Esophagus squamous epithelium (tissue), 5 donors: ENCODE data around the gene THUMPD2. TPM values are rescaled to one million over a fixed set of nuclear protein-coding genes. Genes with fewer than 3 reads are reported as not detected.

ENCODE experiments used
- DNase-seq: peaks from one replicate; lab custom pipeline; 2025; lab: John Stamatoyannopoulos, UW
- H3K27ac ChIP-seq, 4 donors: fragments of 200-600 bp; sonication (generic); one replicate each; pipeline ENCODE4 v1.5.1; 2016 to 2019; ENCODE audit warnings: mild to moderate bottlenecking in 1 of 4
- H3K27me3 ChIP-seq, 4 donors: fragments of 200-600 bp; sonication (generic); 1 replicate in 3 of 4; 2 replicates in 1 of 4; pipeline versions ENCODE4 v1.5.1 to v1.6.0; 2017 to 2021; ENCODE audit warnings: antibody characterized with exemption in 1 of 4
- H3K36me3 ChIP-seq, 3 donors: fragments of 200-600 bp; sonication (generic); one replicate each; pipeline ENCODE4 v1.5.1; 2016 to 2019
- H3K4me1 ChIP-seq, 3 donors: fragments of 200-600 bp; sonication (generic); one replicate each; pipeline ENCODE4 v1.5.1; 2017 to 2019
- H3K4me3 ChIP-seq, 4 donors: fragments of 200-600 bp; sonication (generic); 1 replicate in 3 of 4; 2 replicates in 1 of 4; pipeline ENCODE4 v1.5.1; 2016 to 2019; ENCODE audit warnings: mild to moderate bottlenecking in 2 of 4, moderate library complexity in 1 of 4
- H3K9me3 ChIP-seq, 3 donors: fragments of 200-600 bp; sonication (generic); one replicate each; pipeline ENCODE4 v1.5.1; 2016 to 2019
- CTCF ChIP-seq, 6 experiments: fragments of 450-650 bp in 4 of 6; fragments of 200-600 bp in 2 of 6; sonication (generic) in 2 of 6; IDR thresholded peaks; one replicate each; pipeline ENCODE4 v1.5.1; 2016 to 2019; ENCODE audit warnings: antibody characterized with exemption in 6 of 6, mild to moderate bottlenecking in 4 of 6, moderate library complexity in 4 of 6
- POLR2A ChIP-seq, 4 donors: fragments of 450-650 bp; IDR thresholded peaks; one replicate each; pipeline ENCODE4 v1.6.1; 2017; ENCODE audit warnings: antibody characterized with exemption in 4 of 4, mild to moderate bottlenecking in 4 of 4, moderate library complexity in 3 of 4
- WGBS, 2 donors: methylation state at CpG; one replicate each; pipeline ENCODE4 v1.1.5; 2018; 5-methylcytosine and 5-hydroxymethylcytosine counted together
- intact Hi-C: fragments of 100-400 bp; cut with DNase I; formaldehyde crosslinking; loops from one replicate; pipeline ENCODE4 v1.15.0; 2022
- total RNA-seq, 4 donors: library from RNA; depleted of rRNA; stranded (reverse); fragments of >200 nt; gene quantifications; one replicate each; pipeline ENCODE4 v1.1.0, GENCODE V29; 2016
- donor health status: DM: yes; HTN: yes; CAD: no.

THUMPD2 gene
- total RNA-seq, 4 donors from 2014 or later = 5.2 to 16.4 (median 12.2) TPM

- Histone ChIP-seq H3K4me3 (no peak overlapping the region), H3K27me3 (peaks cover 0 to 10% (median 0%) of the 10 kb centered on the region in 4 donors), H3K27ac (no peak overlapping the region), H3K36me3 (no peaks in the 10 kb centered on the region), H3K9me3 (no peaks in the 10 kb centered on the region), H3K4me1 (peaks cover 0 to 20% (median 0%) of the 10 kb centered on the region in 3 donors)
- intact Hi-C loops = no loop called here
- no peak for DNase-seq
- TF ChIP-seq CTCF (IDR thresholded peaks at IDR 0.05) (no peak), POLR2A (IDR thresholded peaks at IDR 0.05) (no peak)
- WGBS, 2 donors = 69 to 73% methylated on average over 2 of the region's 2 CpGs
These were observed 55.6 kb downstream of the THUMPD2 start for GRCh38 chr2:39723497-39723896.

DNA sequence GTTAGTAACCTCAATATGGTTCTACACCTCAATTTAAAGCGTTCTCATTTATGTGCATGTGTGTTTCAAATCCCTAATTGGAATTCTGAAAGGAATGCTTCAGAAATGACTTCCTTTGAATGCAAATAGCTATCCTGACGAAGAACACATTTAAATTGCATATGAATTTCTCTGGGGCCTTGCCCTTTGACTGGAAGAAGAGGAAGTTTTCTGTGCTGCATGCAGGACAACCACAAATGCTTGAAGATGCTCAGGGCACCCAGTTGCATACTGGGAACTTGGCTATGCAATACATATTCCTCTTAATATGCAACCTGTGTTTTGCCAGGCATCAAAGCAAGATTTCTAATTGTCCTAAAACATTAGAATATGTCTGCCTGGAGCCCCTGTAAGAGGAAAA, 58.1 kb downstream of the THUMPD2 start:
- no peak for TF ChIP-seq POLR2A (IDR thresholded peaks at IDR 0.05)
- TF ChIP-seq CTCF (IDR thresholded peaks at IDR 0.05) = no peak
- H3K4me1 ChIP-seq = peaks cover 0 to 25% (median 0%) of the 10 kb centered on the region in 3 donors
- H3K27ac ChIP-seq = no peak overlapping the region
- DNase-seq = no peak
- WGBS, 2 donors = 81 to 84% methylated on average over 2 of the region's 2 CpGs
- peaks cover 0 to 10% (median 0%) of the 10 kb centered on the region in 4 donors for H3K27me3 ChIP-seq
- no peaks in the 10 kb centered on the region for H3K9me3 ChIP-seq
- H3K4me3 ChIP-seq = no peak overlapping the region
- H3K36me3 ChIP-seq = no peaks in the 10 kb centered on the region
- intact Hi-C loops = no loop called here

DNA sequence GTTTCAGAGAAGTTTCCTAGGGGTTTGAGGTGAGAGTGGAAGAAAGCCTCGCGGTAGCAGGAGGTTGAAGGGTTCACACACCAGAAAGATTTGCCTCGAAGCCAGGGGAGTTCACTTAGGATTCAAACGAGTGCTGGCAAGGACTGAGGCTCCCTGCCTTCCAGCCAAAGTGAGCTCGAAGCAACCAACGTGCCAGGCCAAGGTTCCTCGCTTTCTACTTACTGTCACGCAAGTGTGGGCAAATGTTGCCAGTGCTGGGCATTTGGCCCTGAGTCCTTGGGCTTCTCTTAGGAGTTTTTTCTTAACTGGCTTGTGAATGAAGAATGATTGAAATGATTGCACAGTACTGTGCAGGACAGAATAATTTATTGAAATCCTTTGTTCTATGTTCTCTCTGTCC, 59.7 kb downstream of the THUMPD2 start:
- H3K4me1 ChIP-seq = peaks cover 0 to 20% (median 0%) of the 10 kb centered on the region in 3 donors
- H3K36me3 ChIP-seq = no peaks in the 10 kb centered on the region
- intact Hi-C loops = no loop called here
- WGBS, 2 donors = 32 to 60% methylated on average over 6 to 8 of the region's 8 CpGs
- H3K4me3 ChIP-seq = no peak overlapping the region
- no peaks in the 10 kb centered on the region for H3K9me3 ChIP-seq
- TF ChIP-seq POLR2A (IDR thresholded peaks at IDR 0.05) = no peak
- TF ChIP-seq CTCF (IDR thresholded peaks at IDR 0.05) = no peak
- H3K27me3 ChIP-seq = peaks cover 0 to 10% (median 0%) of the 10 kb centered on the region in 4 donors
- H3K27ac ChIP-seq = no peak overlapping the region
- no peak for DNase-seq

- WGBS, 2 donors = 37 to 60% methylated on average over 9 of the region's 9 CpGs
- H3K9me3 ChIP-seq = no peaks in the 10 kb centered on the region
- H3K27me3 ChIP-seq = peaks cover 0 to 6% (median 0%) of the 10 kb centered on the region in 4 donors
- H3K4me1 ChIP-seq = peaks cover 0 to 20% (median 0%) of the 10 kb centered on the region in 3 donors
- intact Hi-C loops = no loop called here
- H3K4me3 ChIP-seq = no peak overlapping the region
- no peak overlapping the region for H3K27ac ChIP-seq
- no peak for TF ChIP-seq POLR2A (IDR thresholded peaks at IDR 0.05)
- no peak for TF ChIP-seq CTCF (IDR thresholded peaks at IDR 0.05)
- no peaks in the 10 kb centered on the region for H3K36me3 ChIP-seq
- no peak for DNase-seq
These were observed 60.6 kb downstream of the THUMPD2 start for GRCh38 chr2:39718483-39718882.

DNA sequence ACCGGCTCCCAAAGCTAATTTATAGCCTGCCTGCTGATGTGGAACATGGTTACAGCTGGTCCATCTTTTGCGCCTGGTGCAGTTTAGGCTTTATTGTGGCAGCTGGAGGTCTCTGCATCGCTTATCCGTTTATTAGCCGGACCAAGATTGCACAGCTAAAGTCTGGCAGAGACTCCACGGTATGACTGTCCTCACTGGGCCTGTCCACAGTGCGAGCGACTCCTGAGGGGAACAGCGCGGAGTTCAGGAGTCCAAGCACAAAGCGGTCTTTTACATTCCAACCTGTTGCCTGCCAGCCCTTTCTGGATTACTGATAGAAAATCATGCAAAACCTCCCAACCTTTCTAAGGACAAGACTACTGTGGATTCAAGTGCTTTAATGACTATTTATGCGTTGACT, 62.0 kb downstream of the THUMPD2 start:
- Histone ChIP-seq H3K27me3 (peaks cover 0 to 5% (median 0%) of the 10 kb centered on the region in 4 donors), H3K36me3 (no peaks in the 10 kb centered on the region), H3K4me1 (peaks cover 0 to 20% (median 0%) of the 10 kb centered on the region in 3 donors), H3K27ac (no peak overlapping the region), H3K9me3 (no peaks in the 10 kb centered on the region), H3K4me3 (no peak overlapping the region)
- TF ChIP-seq POLR2A (IDR thresholded peaks at IDR 0.05) (no peak), CTCF (IDR thresholded peaks at IDR 0.05) (no peak)
- no peak for DNase-seq
- WGBS, 2 donors = 93 to 95% methylated on average over 4 to 8 of the region's 12 CpGs
- intact Hi-C loops = no loop called here
